ENCODE measurements around the gene CNKSR3.

Gene CNKSR3

GRCh38 chr6:154390034-154390433 is 120.5 kb downstream of the CNKSR3 start:
- in situ Hi-C loops (cut with MboI; ENCODE audit: low sequenced_read_pairs) = no loop called here

- in situ Hi-C loops (cut with MboI; ENCODE audit: low sequenced_read_pairs) = no loop called here
Observed at GRCh38 chr6:154388803-154389202, 121.7 kb downstream of the CNKSR3 start.

GRCh38 chr6:154386848-154387717 is 123.4 kb downstream of the CNKSR3 start:
- in situ Hi-C loops (cut with MboI; ENCODE audit: low sequenced_read_pairs) = no loop called here

GRCh38 chr6:154384191-154384590 is 126.3 kb downstream of the CNKSR3 start:
- in situ Hi-C loops (cut with MboI; ENCODE audit: low sequenced_read_pairs) = no loop called here

GRCh38 chr6:154383273-154383672 is 127.2 kb downstream of the CNKSR3 start:
- in situ Hi-C loops (cut with MboI; ENCODE audit: low sequenced_read_pairs) = no loop called here

GRCh38 chr6:154382740-154383139 is 127.7 kb downstream of the CNKSR3 start:
- in situ Hi-C loops (cut with MboI; ENCODE audit: low sequenced_read_pairs) = no loop called here

GRCh38 chr6:154381548-154381947 is 128.9 kb downstream of the CNKSR3 start:
- in situ Hi-C loops (cut with MboI; ENCODE audit: low sequenced_read_pairs) = no loop called here

GRCh38 chr6:154380741-154381140 is 129.7 kb downstream of the CNKSR3 start:
- in situ Hi-C loops (cut with MboI; ENCODE audit: low sequenced_read_pairs) = no loop called here

GRCh38 chr6:154379585-154379984 is 130.9 kb downstream of the CNKSR3 start:
- in situ Hi-C loops (cut with MboI; ENCODE audit: low sequenced_read_pairs) = no loop called here

- in situ Hi-C loops (cut with MboI; ENCODE audit: low sequenced_read_pairs) = no loop called here
Observed at GRCh38 chr6:154378518-154378917, 132.0 kb downstream of the CNKSR3 start.

- in situ Hi-C loops (cut with MboI; ENCODE audit: low sequenced_read_pairs) = no loop called here
Observed at GRCh38 chr6:154377726-154378125, 132.8 kb downstream of the CNKSR3 start.

GRCh38 chr6:154373971-154374370 is 136.5 kb downstream of the CNKSR3 start:
- in situ Hi-C loops (cut with MboI; ENCODE audit: low sequenced_read_pairs) = loop anchor here (25.0 kb wide), 1 partner anchor 212 kb away; no protein-coding TSS in a partner anchor

- in situ Hi-C loops (cut with MboI; ENCODE audit: low sequenced_read_pairs) = loop anchor here (25.0 kb wide), 1 partner anchor 209 kb away; no protein-coding TSS in a partner anchor
Observed at GRCh38 chr6:154371281-154371680, 139.2 kb downstream of the CNKSR3 start.

- in situ Hi-C loops (cut with MboI; ENCODE audit: low sequenced_read_pairs) = loop anchor here (25.0 kb wide), 1 partner anchor 208 kb away; no protein-coding TSS in a partner anchor
Observed at GRCh38 chr6:154370545-154370944, 139.9 kb downstream of the CNKSR3 start.

- in situ Hi-C loops (cut with MboI; ENCODE audit: low sequenced_read_pairs) = loop anchor here (25.0 kb wide), 1 partner anchor 206 kb away; no protein-coding TSS in a partner anchor
Observed at GRCh38 chr6:154367839-154368695, 142.4 kb downstream of the CNKSR3 start.

GRCh38 chr6:154367336-154367735 is 143.1 kb downstream of the CNKSR3 start:
- in situ Hi-C loops (cut with MboI; ENCODE audit: low sequenced_read_pairs) = loop anchor here (25.0 kb wide), 1 partner anchor 205 kb away; no protein-coding TSS in a partner anchor

- in situ Hi-C loops (cut with MboI; ENCODE audit: low sequenced_read_pairs) = loop anchor here (25.0 kb wide), 1 partner anchor 202 kb away; no protein-coding TSS in a partner anchor
Observed at GRCh38 chr6:154363821-154364220, 146.7 kb downstream of the CNKSR3 start.

- in situ Hi-C loops (cut with MboI; ENCODE audit: low sequenced_read_pairs) = loop anchor here (25.0 kb wide), 1 partner anchor 199 kb away; no protein-coding TSS in a partner anchor
Observed at GRCh38 chr6:154361476-154361875, 149.0 kb downstream of the CNKSR3 start.

GRCh38 chr6:154360476-154360875 is 150.0 kb downstream of the CNKSR3 start:
- in situ Hi-C loops (cut with MboI; ENCODE audit: low sequenced_read_pairs) = loop anchor here (25.0 kb wide), 1 partner anchor 198 kb away; no protein-coding TSS in a partner anchor

- in situ Hi-C loops (cut with MboI; ENCODE audit: low sequenced_read_pairs) = loop anchor here (25.0 kb wide), 1 partner anchor 197 kb away; no protein-coding TSS in a partner anchor
Observed at GRCh38 chr6:154359679-154360078, 150.8 kb downstream of the CNKSR3 start.

- in situ Hi-C loops (cut with MboI; ENCODE audit: low sequenced_read_pairs) = loop anchor here (25.0 kb wide), 1 partner anchor 197 kb away; no protein-coding TSS in a partner anchor
Observed at GRCh38 chr6:154359161-154359574, 151.3 kb downstream of the CNKSR3 start.
